Measurements from ENCODE around the gene FHIT.

The FHIT gene

GRCh38 chr3:60190073-60190472 lies 1061.2 kb downstream of the FHIT start:
- Histone ChIP-seq H3K27ac (no peak overlapping the region), H3K4me3 (no peak overlapping the region)

GRCh38 chr3:60189304-60189703 lies 1061.9 kb downstream of the FHIT start:
- Histone ChIP-seq H3K27ac (no peak overlapping the region), H3K4me3 (no peak overlapping the region)

GRCh38 chr3:60188803-60189202 lies 1062.4 kb downstream of the FHIT start:
- no peak overlapping the region for H3K4me3 ChIP-seq
- H3K27ac ChIP-seq: no peak overlapping the region

GRCh38 chr3:60187343-60187742 lies 1063.9 kb downstream of the FHIT start:
- Histone ChIP-seq H3K27ac (no peak overlapping the region), H3K4me3 (no peak overlapping the region)

- Histone ChIP-seq H3K4me3 (no peak overlapping the region), H3K27ac (no peak overlapping the region)
Measured at GRCh38 chr3:60186359-60186758, 1064.9 kb downstream of the FHIT start.

GRCh38 chr3:60185161-60185560 lies 1066.1 kb downstream of the FHIT start:
- no peak overlapping the region for H3K27ac ChIP-seq
- H3K4me3 ChIP-seq: no peak overlapping the region

- no peak overlapping the region for H3K27ac ChIP-seq
- H3K4me3 ChIP-seq: no peak overlapping the region
Measured at GRCh38 chr3:60182697-60183096, 1068.6 kb downstream of the FHIT start.

- no peak overlapping the region for H3K27ac ChIP-seq
Measured at GRCh38 chr3:60178931-60179653, 1072.2 kb downstream of the FHIT start.

GRCh38 chr3:60177726-60178125 lies 1073.5 kb downstream of the FHIT start:
- H3K4me3 ChIP-seq: no peak overlapping the region
- H3K27ac ChIP-seq: no peak overlapping the region

More at GRCh38 chr3:60178931-60179653, 1072.2 kb downstream of the FHIT start:
- H3K4me3 ChIP-seq: no peak overlapping the region

- H3K4me3 ChIP-seq: no peak overlapping the region
- no peak overlapping the region for H3K27ac ChIP-seq
Measured at GRCh38 chr3:60176614-60177013, 1074.6 kb downstream of the FHIT start.

- Histone ChIP-seq H3K4me3 (no peak overlapping the region), H3K27ac (no peak overlapping the region)
Measured at GRCh38 chr3:60175680-60176079, 1075.6 kb downstream of the FHIT start.

- no peak overlapping the region for H3K4me3 ChIP-seq
- no peak overlapping the region for H3K27ac ChIP-seq
Measured at GRCh38 chr3:60169755-60170154, 1081.5 kb downstream of the FHIT start.

GRCh38 chr3:60167186-60167585 lies 1084.1 kb downstream of the FHIT start:
- Histone ChIP-seq H3K27ac (no peak overlapping the region), H3K4me3 (no peak overlapping the region)

- Histone ChIP-seq H3K4me3 (no peak overlapping the region), H3K27ac (no peak overlapping the region)
Measured at GRCh38 chr3:60160822-60161748, 1090.2 kb downstream of the FHIT start.

- Histone ChIP-seq H3K27ac (no peak overlapping the region), H3K4me3 (no peak overlapping the region)
Measured at GRCh38 chr3:60160111-60160821, 1091.0 kb downstream of the FHIT start.

GRCh38 chr3:60158035-60158434 lies 1093.2 kb downstream of the FHIT start:
- H3K27ac ChIP-seq: no peak overlapping the region
- no peak overlapping the region for H3K4me3 ChIP-seq

- H3K4me3 ChIP-seq: no peak overlapping the region
- no peak overlapping the region for H3K27ac ChIP-seq
Measured at GRCh38 chr3:60154011-60154410, 1097.2 kb downstream of the FHIT start.

- no peak overlapping the region for H3K27ac ChIP-seq
- H3K4me3 ChIP-seq: no peak overlapping the region
Measured at GRCh38 chr3:60153221-60153999, 1097.8 kb downstream of the FHIT start.

GRCh38 chr3:60149501-60149900 lies 1101.8 kb downstream of the FHIT start:
- no peak overlapping the region for H3K4me3 ChIP-seq
- H3K27ac ChIP-seq: no peak overlapping the region
